Astrocyte of the hippocampus (primary cell): ENCODE data around the gene FARP2.
"Not testable (repeated sequence)": the region's sequence is repeated elsewhere in the genome, so short reads cannot be mapped to it uniquely, and the experiment has no call there.

Experiments
- DNase-seq: peaks from one replicate; pipeline ENCODE4 v3.0.0; 2011; ENCODE audit warnings: low read depth, low spot score

FARP2 gene

GRCh38 chr2:241410739-241411176 lies 54.7 kb downstream of the FARP2 start:
- peak; percentile 65 for DNase-seq

- peak; percentile 57 for DNase-seq
Observed at GRCh38 chr2:241412144-241412543, 56.1 kb downstream of the FARP2 start.

GRCh38 chr2:241413501-241413900 lies 57.4 kb downstream of the FARP2 start:
- DNase-seq, result not testable (repeated sequence)

- peak; percentile 14 for DNase-seq
Observed at GRCh38 chr2:241413929-241414580, 58.0 kb downstream of the FARP2 start.

GRCh38 chr2:241415196-241415595 lies 59.1 kb downstream of the FARP2 start:
- DNase-seq, result no peak

DNA sequence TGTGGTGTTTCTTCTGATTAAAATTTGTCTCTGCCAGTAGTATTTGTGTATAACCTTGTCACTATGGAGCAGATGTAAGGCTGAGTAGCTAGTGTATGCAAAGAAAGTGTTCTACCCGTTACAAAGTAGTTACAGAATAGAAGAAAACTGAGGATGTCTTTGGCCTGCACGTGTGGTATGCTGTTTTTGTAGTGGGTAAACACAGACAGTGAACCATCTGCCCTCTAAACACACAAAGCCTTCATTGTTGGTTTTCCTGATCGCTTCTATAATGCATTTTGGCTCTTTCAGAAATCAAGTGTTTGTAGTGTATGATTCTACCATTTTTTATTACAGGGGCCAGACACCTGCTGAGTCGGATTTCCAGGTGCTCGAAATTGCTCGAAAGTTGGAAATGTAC lies 61.5 kb downstream of the FARP2 start:
- no peak for DNase-seq

GRCh38 chr2:241421330-241421729 lies 65.2 kb downstream of the FARP2 start:
- DNase-seq, result no peak

GRCh38 chr2:241421942-241422341 lies 65.9 kb downstream of the FARP2 start:
- DNase-seq, result not testable (repeated sequence)

DNA sequence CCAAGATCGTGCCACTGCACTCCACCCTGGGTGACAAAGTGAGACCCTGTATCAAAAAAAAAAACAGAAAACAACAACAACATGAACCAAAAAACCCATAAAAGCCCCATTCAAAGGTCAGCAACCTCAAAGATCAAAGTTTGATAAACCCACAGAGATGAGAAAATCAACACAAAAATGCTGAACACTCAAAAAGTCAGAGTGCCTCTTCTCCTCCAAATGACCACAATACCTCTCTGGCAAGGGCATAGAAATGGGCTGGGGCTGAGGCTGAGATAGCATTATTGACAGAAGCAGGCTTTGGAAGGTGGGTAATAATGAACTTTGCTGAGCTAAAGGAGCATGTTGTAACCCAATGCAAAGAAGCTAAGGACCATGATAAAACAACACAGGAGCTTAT lies 66.3 kb downstream of the FARP2 start:
- DNase-seq, result no peak

GRCh38 chr2:241423489-241423888 lies 67.4 kb downstream of the FARP2 start:
- not testable (repeated sequence) for DNase-seq

DNA sequence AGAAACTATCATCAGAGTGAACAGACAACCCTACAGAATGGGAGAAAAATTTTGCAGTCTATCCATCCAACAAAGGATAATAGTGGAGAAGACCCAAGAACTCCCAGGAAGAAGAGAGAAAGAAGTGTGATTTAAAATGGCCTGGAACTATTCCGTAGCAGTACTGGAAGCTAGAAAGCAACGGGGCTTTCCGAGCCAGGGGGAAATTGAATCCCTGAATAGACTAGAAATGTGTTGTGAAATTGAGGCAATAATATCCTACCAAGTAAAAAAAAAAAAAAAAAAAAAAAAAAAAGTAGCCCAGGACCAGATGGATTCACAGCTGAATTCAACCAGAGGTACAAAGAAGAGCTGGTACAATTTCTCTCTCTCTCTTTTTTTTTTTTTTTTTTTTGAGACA lies 69.3 kb downstream of the FARP2 start:
- DNase-seq, result no peak

DNA sequence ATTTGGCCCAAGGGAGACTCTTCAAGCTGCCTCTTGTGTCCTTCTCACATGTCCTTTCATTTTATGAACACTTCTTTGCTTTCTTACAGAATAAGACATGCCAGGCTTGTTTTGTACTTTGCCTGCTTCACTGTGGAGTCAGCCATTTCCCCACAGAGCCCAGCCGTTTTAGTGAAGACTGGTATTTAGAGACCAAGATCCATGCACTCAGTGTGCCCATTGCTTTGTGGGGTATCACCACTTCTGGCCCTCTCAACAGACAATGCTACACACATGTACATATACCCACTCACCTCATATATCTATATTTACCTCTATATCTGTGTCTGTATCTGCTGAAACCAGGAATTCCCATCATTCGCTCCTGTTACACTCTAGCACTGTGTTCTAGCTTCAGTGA lies 74.1 kb downstream of the FARP2 start:
- DNase-seq, result no peak

DNA sequence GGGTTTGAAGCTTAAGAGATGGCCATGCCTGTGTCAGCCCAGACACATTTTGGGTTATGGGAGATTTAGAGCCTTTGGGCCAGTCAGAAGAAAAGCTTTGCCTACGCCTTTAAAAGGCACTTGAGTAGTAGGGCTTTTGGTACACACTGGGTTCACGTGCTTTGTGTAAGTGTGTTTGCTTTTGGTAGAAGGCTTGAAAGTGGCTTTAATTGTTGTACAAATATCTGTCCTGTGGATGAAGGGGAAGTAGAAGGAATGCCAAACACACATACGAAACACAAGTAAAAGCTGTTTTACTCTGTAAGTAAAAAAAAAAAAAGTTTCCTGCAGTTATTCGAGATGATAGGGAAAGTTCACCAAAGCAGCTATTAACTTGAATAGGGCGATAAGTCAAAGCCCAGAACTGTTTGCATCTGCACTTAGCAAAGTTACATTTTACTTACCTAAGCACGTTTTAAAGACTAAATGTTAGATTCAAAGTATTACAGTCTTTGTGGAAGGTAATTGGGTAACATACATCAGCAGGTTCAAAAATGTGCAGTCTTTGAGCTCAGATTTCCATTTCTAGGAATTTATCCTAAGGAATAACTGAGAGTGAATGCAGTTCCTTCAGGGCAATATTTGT lies 76.9 kb downstream of the FARP2 start:
- DNase-seq, result no peak

DNA sequence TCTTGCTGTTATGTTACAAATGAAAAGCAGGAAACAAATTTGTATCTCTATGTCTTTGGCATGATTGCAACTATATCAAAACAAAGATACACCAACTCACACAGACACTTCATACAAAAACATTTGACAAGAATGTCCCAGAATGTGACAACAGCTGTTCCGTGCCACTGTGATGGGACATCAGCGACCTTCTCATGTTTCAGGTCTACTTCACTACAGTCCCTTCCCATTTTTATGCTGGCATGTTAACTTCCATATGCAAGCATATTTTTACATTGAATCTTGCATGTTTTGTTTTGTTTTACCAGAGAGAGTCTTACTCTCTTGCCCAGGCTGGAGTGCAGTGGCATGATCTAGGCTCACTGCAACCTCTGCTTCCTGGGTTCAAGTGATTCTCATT lies 81.1 kb downstream of the FARP2 start:
- DNase-seq, result no peak

- DNase-seq, result no peak
Observed at GRCh38 chr2:241441492-241441891, 85.4 kb downstream of the FARP2 start.

DNA sequence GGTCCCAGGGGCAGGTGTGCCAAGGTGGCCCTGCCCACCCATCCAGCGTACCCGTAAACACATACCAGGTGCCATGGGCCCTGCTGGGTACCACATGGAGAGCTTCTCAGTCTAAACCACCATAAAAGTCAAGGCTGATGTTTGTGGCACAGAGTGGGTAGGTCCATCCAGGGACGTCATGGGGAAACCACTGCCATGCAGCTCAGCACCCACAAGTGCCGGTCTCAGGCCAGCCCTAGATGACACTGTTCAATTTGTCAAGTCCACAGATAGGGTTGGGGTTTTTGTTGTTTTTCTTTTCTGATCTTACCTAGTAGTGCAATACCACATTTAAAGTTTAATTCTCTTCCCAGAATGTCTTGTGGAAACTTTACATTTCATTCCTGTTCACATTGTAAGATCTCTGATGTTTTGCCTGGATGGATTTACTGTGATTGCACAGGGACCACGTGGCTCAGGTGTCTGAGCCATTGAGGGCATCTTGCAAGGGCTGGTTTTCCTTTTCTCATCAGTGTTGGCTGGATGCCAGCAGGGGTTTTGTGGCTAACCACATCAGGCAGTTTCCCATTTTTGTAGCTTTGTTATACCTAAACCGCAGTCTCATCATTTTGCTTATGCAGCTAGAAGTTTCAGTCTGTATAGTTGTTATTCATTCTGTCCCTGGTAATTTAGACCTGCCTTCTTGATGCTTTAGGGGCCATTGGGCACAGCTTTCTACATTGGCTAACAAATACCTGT lies 87.6 kb downstream of the FARP2 start:
- peak; percentile 91 for DNase-seq

DNA sequence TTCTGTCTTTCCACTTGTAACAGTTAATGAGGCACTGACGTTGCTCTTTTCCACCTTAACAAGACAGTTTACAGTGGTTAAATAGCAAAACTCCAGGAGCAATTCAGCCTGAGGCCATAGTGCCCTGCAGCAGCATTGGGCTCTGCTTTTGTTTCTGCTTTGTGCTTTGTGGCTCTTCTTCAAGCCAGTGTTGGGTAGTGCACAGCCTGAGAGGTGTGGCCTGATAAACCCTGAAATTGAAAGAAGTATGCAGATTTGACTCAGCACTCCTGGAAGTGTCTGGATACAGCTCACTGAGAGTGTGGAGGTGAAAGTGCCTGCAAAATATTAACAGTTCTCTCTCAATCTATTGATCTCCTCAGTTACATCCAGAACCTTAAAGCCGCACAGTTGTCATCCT lies 89.3 kb downstream of the FARP2 start:
- peak; percentile 28 for DNase-seq

DNA sequence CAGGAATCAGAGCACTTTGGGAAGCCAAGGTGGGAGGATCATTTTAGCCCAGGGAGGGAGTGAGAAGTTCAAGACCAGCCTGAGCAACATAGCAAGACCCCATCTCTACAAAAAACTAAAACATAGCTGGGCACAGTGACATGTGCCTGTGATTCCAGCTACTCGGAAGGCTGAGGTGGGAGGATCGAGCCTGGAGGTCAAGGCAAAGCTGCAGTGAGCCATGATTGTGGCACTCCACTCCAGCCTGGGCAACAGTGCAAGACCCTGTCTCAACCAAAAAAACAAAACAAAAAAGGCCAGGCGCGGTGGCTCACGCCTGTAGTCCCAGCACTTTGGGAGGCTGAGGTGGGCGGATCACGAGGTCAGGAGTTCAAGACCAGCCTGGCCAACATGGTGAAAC lies 94.0 kb downstream of the FARP2 start:
- not testable (repeated sequence) for DNase-seq

DNA sequence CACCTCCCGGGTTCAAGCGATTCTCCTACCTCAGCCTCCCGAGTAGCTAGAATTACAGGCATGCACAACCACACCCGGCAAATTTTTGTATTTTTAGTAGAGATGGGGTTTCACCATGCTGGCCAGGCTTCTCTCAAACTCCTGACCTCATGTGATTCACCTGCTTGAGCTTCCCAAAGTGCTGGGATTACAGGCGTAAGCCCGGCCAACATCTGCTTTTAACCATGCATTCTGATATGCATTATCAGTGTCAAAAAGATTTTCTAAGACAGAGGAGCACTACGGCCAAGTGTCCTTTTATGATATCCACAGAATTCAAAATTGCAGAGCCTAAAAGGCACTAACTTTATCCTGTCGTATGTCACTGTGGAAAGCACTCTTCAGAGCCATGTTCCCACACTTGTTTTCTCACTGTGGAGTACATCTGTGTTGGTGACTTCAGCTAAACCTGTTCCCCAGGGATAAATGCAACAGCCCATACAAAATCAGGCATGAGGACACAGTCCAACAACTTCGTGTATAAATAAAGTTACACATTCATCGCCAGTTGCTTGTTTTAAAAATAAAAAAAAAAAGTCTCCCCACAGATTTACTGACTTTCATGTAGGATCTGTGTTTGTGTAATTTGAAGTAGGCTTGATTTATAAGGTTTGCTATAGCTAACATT lies 95.9 kb downstream of the FARP2 start:
- DNase-seq, result no peak

DNA sequence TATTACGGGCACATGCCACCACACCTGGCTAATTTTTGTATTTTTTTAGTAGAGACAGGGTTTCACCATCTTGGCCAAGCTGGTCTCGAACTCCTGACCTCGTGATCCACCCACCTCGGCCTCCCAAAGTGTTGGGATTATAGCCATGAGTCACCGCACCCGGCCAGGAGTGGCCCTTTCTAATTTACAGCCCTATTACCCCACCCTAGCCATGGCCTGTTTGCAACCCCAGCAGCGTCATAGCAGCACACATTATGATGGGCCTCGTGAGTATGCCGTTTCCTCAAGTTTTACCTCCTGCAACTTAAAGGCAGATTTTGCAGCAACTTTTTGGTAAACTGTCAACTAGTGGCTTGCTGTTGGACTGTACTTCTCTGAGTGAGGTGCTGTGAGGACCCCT lies 97.8 kb downstream of the FARP2 start:
- not testable (repeated sequence) for DNase-seq

DNA sequence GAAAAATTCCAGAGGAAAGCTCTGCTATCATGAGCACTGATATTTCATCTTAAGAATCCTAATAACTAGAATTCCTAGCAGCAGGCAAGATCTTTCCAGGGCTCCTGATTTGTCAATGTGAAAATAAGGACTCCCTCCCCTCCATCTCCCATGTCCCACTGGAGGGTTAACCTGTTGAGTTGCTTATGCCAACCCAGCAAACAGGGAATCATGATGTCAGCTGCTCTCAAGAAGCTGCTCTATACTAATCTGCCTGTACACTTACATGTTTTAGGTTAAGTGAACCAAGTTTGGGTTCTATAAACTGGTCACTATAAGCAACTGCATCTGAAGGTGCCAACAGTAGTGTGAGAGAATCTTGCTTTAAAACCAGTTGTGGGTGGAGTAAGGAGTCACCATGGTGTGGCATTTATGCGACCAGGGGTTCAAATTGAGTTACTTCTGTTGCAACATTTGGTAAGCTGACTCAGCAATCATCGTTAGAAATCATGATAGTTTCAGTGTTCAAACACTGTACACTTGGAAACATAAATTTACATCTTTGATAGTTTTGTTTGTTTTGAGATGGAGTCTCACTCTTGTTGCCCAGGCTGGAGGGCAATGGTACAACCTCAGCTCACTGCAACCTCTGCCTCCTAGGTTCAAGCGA lies 98.9 kb downstream of the FARP2 start:
- no peak for DNase-seq

DNA sequence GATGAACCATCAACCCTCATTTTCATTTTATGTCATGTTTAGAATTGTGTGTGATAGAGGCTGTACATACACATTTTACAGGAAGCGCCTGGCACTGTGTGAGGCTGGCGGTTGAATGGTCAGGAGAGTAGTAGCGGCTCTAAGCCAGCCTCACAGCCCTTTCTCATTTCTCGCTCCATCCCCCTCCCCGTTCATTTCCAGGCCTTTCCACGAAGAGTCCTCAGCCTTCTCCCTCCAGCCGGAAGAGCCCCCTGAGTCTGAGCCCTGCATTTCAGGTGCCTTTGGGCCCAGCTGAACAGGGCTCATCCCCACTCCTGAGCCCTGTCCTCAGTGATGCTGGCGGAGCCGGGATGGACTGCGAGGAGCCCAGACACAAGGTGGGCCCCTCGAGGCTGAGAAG lies 100.5 kb downstream of the FARP2 start:
- no peak for DNase-seq
